Activated CD8-positive, alpha-beta T cell treated with anti-CD3 and anti-CD28 coated beads for 36 hours (primary cell): ENCODE results near the gene GPC6. TPM values are rescaled to one million over a fixed set of nuclear protein-coding genes. Genes with fewer than 3 reads are reported as not detected.

ENCODE experiments used
- ATAC-seq: fragments of 200-7000 bp; cut with Tn5 transposase; one replicate; pipeline ENCODE4 v1.10.0; 2021; ENCODE audit warnings: mild to moderate bottlenecking, moderate library complexity
- CTCF ChIA-PET: fragments of 350-600 bp; sonication (Branson Sonifier 250); formaldehyde crosslinking; loops from one replicate; lab custom pipeline; 2021; ENCODE audit warnings: antibody characterized with exemption; lab: Charles Lee
- POLR2A ChIA-PET: fragments of 350-600 bp; sonication (Branson Sonifier 250); formaldehyde crosslinking; loops from one replicate; lab custom pipeline; 2021; ENCODE audit warnings: antibody characterized with exemption; lab: Charles Lee
- DNase-seq: peaks from one replicate; pipeline ENCODE4 v3.0.0-alpha.2; 2020
- H3K27ac Mint-ChIP-seq: one replicate; pipeline ENCODE4 v1.8.0; 2021; ENCODE audit warnings: mild to moderate bottlenecking, mixed read lengths
- H3K27me3 Mint-ChIP-seq: one replicate; pipeline ENCODE4 v1.8.0; 2021; ENCODE audit warnings: mixed read lengths
- H3K36me3 Mint-ChIP-seq: one replicate; pipeline ENCODE4 v1.8.0; 2021; ENCODE audit warnings: low read depth, mixed read lengths
- H3K4me1 Mint-ChIP-seq: one replicate; pipeline ENCODE4 v1.8.0; 2021; ENCODE audit warnings: low read depth, mixed read lengths
- H3K4me3 Mint-ChIP-seq: one replicate; pipeline ENCODE4 v1.8.0; 2021; ENCODE audit warnings: mild to moderate bottlenecking, moderate library complexity, mixed read lengths
- H3K9me3 Mint-ChIP-seq: one replicate; pipeline ENCODE4 v1.8.0; 2021; ENCODE audit warnings: mixed read lengths
- CTCF ChIP-seq: fragments of 200-600 bp; IDR thresholded peaks from one replicate; pipeline ENCODE4 v1.8.0; 2022; ENCODE audit warnings: antibody characterized with exemption, mild to moderate bottlenecking
- intact Hi-C: fragments of 100-400 bp; cut with micrococcal nuclease; formaldehyde crosslinking; loops from one replicate; pipeline ENCODE4 v1.10.0; 2022
- total RNA-seq, 2 experiments: library from RNA; stranded (reverse); gene quantifications; one replicate each; pipeline ENCODE4 v1.2.3, GENCODE V29; 2021

Gene GPC6
- total RNA-seq, 2 experiments from 2014 or later, result not detected

- CTCF ChIA-PET, result no interaction called here
Measured at GRCh38 chr13:94157705-94158218, 931.2 kb downstream of the GPC6 start.

GRCh38 chr13:94160875-94161274, 934.3 kb downstream of the GPC6 start:
- ATAC-seq (no peak), DNase-seq (no peak)
- Mint-ChIP-seq H3K27ac (no peak overlapping the region), H3K36me3 (no peaks in the 10 kb centered on the region), H3K27me3 (no peaks in the 10 kb centered on the region), H3K4me1 (no peaks in the 10 kb centered on the region), H3K4me3 (no peak overlapping the region), H3K9me3 (peaks cover 2% of the 10 kb centered on the region)
- ChIA-PET POLR2A (no interaction called here), CTCF (no interaction called here)
- intact Hi-C loops, result no loop called here
- no peak for TF ChIP-seq CTCF

More at GRCh38 chr13:94157705-94158218, 931.2 kb downstream of the GPC6 start:
- H3K27me3 Mint-ChIP-seq, result no peaks in the 10 kb centered on the region
- intact Hi-C loops, result no loop called here
- no peak overlapping the region for H3K27ac Mint-ChIP-seq
- ATAC-seq (no peak), DNase-seq (no peak)
- no peak for TF ChIP-seq CTCF
- H3K9me3 Mint-ChIP-seq, result peaks cover 2% of the 10 kb centered on the region
- H3K36me3 Mint-ChIP-seq, result no peaks in the 10 kb centered on the region
- POLR2A ChIA-PET, result no interaction called here
- H3K4me3 Mint-ChIP-seq, result no peak overlapping the region
- H3K4me1 Mint-ChIP-seq, result no peaks in the 10 kb centered on the region

GRCh38 chr13:94162289-94162688, 935.7 kb downstream of the GPC6 start:
- CTCF ChIA-PET, result interaction anchor here (1.0 kb wide), 1 partner anchor 19 kb away, joined by 3 read pairs; no protein-coding TSS in a partner anchor
- no peak overlapping the region for H3K4me3 Mint-ChIP-seq
- no peaks in the 10 kb centered on the region for H3K27me3 Mint-ChIP-seq
- no peaks in the 10 kb centered on the region for H3K36me3 Mint-ChIP-seq
- DNase-seq (no peak), ATAC-seq (no peak)
- no peak overlapping the region for H3K27ac Mint-ChIP-seq
- POLR2A ChIA-PET, result no interaction called here
- H3K4me1 Mint-ChIP-seq, result no peaks in the 10 kb centered on the region
- TF ChIP-seq CTCF, result no peak
- intact Hi-C loops, result no loop called here
- H3K9me3 Mint-ChIP-seq, result peaks cover 2% of the 10 kb centered on the region

- ChIA-PET CTCF (interaction anchor here (0.7 kb wide), 1 partner anchor 198 kb away, joined by 4 read pairs; no protein-coding TSS in a partner anchor), POLR2A (no interaction called here)
Measured at GRCh38 chr13:94163535-94163934, 936.9 kb downstream of the GPC6 start.

More at GRCh38 chr13:94163535-94163934, 936.9 kb downstream of the GPC6 start:
- intact Hi-C loops, result no loop called here
- Mint-ChIP-seq H3K27ac (no peak overlapping the region), H3K27me3 (no peaks in the 10 kb centered on the region), H3K36me3 (no peaks in the 10 kb centered on the region), H3K4me1 (no peaks in the 10 kb centered on the region), H3K4me3 (no peak overlapping the region), H3K9me3 (peaks cover 2% of the 10 kb centered on the region)
- DNase-seq (no peak), ATAC-seq (no peak)
- TF ChIP-seq CTCF, result no peak
